Measurements from ENCODE around the gene ATXN2L. TPM values are rescaled to one million over a fixed set of nuclear protein-coding genes. Genes with fewer than 3 reads are reported as not detected.

ATXN2L gene
- total RNA-seq, 6 experiments from 2014 or later, result 125 to 152 (median 134) TPM

- H3K4me3 Mint-ChIP-seq, result no peak overlapping the region
- no peak for TF ChIP-seq CTCF (IDR thresholded peaks at IDR 0.05)
- H3K9me3 Mint-ChIP-seq, result no peaks in the 10 kb centered on the region
- H3K27ac Mint-ChIP-seq, result no peak overlapping the region
- H3K4me1 Mint-ChIP-seq (ENCODE audit: low read depth), result peaks cover 22% of the 10 kb centered on the region
- H3K36me3 Mint-ChIP-seq (ENCODE audit: low read depth), result peaks cover 58% of the 10 kb centered on the region
- DNase-seq, result no peak
- H3K27me3 Mint-ChIP-seq (ENCODE audit: insufficient read depth), result no peaks in the 10 kb centered on the region; the same call in 1 of the 2 replicates
These were observed 6.9 kb downstream of the ATXN2L start for GRCh38 chr16:28829747-28830146.

DNA sequence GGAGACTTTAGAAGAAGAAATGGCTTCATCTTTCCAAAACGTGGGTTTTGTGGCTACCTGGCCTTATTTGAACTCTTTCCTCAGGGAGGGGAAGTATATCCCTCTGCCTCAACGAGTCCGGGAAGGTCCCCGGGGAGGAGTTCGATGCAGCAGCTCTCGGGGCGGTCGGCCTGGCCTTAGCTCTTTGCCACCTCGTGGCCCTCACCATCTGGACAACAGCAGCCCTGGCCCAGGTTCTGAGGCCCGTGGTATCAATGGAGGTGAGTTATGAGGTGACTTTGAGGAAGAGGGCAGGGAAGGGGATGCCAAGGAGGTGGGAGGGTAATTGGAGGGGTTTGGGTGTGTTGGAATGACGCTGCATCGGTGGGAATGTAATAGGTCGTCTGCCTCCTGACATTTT lies 7.7 kb downstream of the ATXN2L start:
- DNase-seq, result no peak
- Mint-ChIP-seq H3K27me3 (ENCODE audit: insufficient read depth) (peaks cover 2% of the 10 kb centered on the region; the same call in 1 of the 2 replicates), H3K4me1 (ENCODE audit: low read depth) (peaks cover 14% of the 10 kb centered on the region), H3K27ac (no peak overlapping the region), H3K4me3 (no peak overlapping the region), H3K9me3 (no peaks in the 10 kb centered on the region), H3K36me3 (ENCODE audit: low read depth) (peaks cover 54% of the 10 kb centered on the region)
- TF ChIP-seq CTCF (IDR thresholded peaks at IDR 0.05), result no peak

- H3K36me3 Mint-ChIP-seq (ENCODE audit: low read depth), result peaks cover 49% of the 10 kb centered on the region
- no peak for TF ChIP-seq CTCF (IDR thresholded peaks at IDR 0.05)
- no peak overlapping the region for H3K4me3 Mint-ChIP-seq
- H3K9me3 Mint-ChIP-seq, result no peaks in the 10 kb centered on the region
- no peak for DNase-seq
- H3K27ac Mint-ChIP-seq, result no peak overlapping the region
- no peaks in the 10 kb centered on the region for H3K4me1 Mint-ChIP-seq (ENCODE audit: low read depth)
- H3K27me3 Mint-ChIP-seq (ENCODE audit: insufficient read depth), result peaks cover 2% of the 10 kb centered on the region; the same call in 1 of the 2 replicates
These were observed 11.6 kb downstream of the ATXN2L start for GRCh38 chr16:28834349-28834748.

DNA sequence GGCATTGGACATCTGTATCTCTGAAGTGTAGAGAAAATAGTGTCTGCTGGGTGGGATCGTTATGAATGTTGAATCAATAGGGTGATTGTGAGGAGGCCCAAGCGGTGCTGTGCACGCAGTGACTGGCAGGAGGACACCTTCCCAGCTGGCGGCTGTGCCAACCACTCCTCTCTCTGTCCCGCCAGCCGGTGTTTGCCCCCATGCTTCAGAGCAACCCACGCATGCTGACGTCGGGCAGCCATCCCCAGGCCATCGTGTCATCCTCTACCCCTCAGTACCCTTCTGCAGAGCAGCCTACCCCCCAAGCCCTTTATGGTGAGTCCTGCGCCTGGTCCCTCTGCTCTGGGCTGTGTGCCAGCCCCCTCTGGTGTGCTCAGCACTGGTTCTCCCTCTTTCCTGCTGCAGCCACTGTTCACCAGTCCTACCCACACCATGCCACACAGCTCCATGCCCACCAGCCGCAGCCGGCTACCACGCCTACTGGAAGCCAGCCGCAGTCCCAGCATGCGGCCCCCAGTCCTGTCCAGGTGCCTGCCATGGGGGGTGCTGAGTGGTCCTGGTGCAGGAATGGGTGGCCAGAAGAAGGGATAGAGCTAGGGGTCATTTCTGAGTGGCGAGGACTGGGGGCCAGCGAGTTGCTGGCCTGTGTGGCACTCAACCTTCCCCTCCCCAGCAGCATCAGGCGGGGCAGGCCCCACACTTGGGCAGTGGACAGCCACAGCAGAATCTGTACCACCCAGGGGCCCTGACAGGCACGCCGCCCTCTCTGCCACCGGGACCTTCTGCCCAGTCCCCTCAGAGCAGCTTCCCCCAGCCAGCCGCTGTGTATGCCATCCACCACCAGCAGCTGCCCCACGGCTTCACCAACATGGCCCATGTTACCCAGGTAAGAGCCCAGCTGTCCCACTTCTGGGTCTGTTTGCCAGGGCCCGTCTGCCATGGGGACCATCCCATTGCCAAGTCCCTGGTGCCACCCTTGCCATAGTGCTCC lies 12.4 kb downstream of the ATXN2L start:
- peaks cover 2% of the 10 kb centered on the region; the same call in 1 of the 2 replicates for H3K27me3 Mint-ChIP-seq (ENCODE audit: insufficient read depth)
- no peak overlapping the region for H3K4me3 Mint-ChIP-seq
- H3K27ac Mint-ChIP-seq, result no peak overlapping the region
- no peaks in the 10 kb centered on the region for H3K9me3 Mint-ChIP-seq
- H3K36me3 Mint-ChIP-seq (ENCODE audit: low read depth), result peaks cover 41% of the 10 kb centered on the region
- TF ChIP-seq CTCF (IDR thresholded peaks at IDR 0.05), result no peak
- H3K4me1 Mint-ChIP-seq (ENCODE audit: low read depth), result no peaks in the 10 kb centered on the region
- no peak for DNase-seq

DNA sequence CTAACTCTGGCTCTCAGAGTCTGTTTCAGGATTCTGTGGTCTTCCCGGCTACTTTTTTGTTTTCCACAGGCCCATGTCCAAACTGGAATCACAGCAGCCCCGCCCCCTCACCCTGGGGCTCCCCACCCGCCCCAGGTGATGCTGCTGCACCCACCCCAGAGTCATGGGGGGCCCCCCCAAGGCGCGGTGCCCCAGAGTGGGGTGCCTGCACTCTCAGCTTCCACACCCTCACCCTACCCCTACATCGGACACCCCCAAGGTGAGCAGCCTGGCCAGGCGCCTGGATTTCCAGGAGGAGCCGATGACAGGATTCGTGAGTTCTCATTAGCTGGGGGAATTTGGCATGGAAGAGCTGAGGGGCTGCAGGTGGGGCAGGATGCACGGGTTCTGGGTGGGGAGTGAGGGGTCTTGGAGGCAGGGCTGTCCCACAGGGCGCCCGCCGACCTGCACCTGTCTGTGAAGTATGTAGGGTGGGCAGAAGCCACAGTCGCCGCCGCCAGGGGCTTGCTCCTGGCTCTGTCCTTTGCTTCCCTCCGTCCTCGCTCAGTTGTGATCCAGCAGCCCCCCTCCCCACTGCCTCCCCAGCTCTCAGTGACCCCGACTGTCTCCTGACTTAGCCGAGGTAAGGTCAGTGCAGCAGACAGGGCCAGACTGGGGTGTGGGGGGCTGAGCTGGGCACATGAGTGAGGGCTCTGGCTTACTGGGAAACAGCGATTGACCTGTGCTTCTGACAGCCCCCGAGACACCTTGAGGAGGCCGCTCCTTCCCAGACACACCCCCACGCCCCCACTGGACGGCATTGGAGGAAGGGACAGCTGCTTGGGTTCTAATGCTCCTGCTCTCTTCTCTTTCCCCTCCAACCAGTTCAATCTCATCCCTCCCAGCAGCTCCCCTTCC lies 13.3 kb downstream of the ATXN2L start:
- no peaks in the 10 kb centered on the region for H3K9me3 Mint-ChIP-seq
- no peak overlapping the region for H3K4me3 Mint-ChIP-seq
- peaks cover 2% of the 10 kb centered on the region; the same call in 1 of the 2 replicates for H3K27me3 Mint-ChIP-seq (ENCODE audit: insufficient read depth)
- peaks cover 37% of the 10 kb centered on the region for H3K36me3 Mint-ChIP-seq (ENCODE audit: low read depth)
- DNase-seq, result no peak
- H3K4me1 Mint-ChIP-seq (ENCODE audit: low read depth), result no peaks in the 10 kb centered on the region
- no peak overlapping the region for H3K27ac Mint-ChIP-seq
- no peak for TF ChIP-seq CTCF (IDR thresholded peaks at IDR 0.05)

All from HFFc6 (cell line).